ENCODE results near the gene CD209. TPM values are rescaled to one million over a fixed set of nuclear protein-coding genes. Genes with fewer than 3 reads are reported as not detected.

Gene CD209
- total RNA-seq, 2 experiments from 2014 or later = not detected

- ChIA-PET CTCF (ENCODE audit: unreplicated experiment) (no interaction called here), POLR2A (no interaction called here)
- TF ChIP-seq, protein P1, sequence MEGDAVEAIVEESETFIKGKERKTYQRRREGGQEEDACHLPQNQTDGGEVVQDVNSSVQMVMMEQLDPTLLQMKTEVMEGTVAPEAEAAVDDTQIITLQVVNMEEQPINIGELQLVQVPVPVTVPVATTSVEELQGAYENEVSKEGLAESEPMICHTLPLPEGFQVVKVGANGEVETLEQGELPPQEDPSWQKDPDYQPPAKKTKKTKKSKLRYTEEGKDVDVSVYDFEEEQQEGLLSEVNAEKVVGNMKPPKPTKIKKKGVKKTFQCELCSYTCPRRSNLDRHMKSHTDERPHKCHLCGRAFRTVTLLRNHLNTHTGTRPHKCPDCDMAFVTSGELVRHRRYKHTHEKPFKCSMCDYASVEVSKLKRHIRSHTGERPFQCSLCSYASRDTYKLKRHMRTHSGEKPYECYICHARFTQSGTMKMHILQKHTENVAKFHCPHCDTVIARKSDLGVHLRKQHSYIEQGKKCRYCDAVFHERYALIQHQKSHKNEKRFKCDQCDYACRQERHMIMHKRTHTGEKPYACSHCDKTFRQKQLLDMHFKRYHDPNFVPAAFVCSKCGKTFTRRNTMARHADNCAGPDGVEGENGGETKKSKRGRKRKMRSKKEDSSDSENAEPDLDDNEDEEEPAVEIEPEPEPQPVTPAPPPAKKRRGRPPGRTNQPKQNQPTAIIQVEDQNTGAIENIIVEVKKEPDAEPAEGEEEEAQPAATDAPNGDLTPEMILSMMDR (conservative IDR thresholded peaks at IDR 0.05; ENCODE audit: low read length) = no peak
- TF ChIP-seq EZH2phosphoT487 (IDR thresholded peaks at IDR 0.05; ENCODE audit: borderline replicate concordance, low read depth, low read length) = no peak
- no peak overlapping the region for H3K4me3 ChIP-seq (ENCODE audit: low read depth, low read length, poor library complexity, severe bottlenecking)
- no peak for DNase-seq (ENCODE audit: low spot score)
- BruUV-seq (replicated peaks) = no TSS peak
- intact Hi-C loops (cut with micrococcal nuclease; ENCODE audit: unreplicated experiment) = no loop called here
- no peak overlapping the region for H3K27ac ChIP-seq (ENCODE audit: low read depth, low read length, poor library complexity, severe bottlenecking)
- no peaks in the 10 kb centered on the region for H3K4me1 ChIP-seq (ENCODE audit: insufficient read depth, low read length, poor library complexity, severe bottlenecking)
- no peak overlapping the region for H3K4me2 ChIP-seq (ENCODE audit: low read length)
- H4K20me1 ChIP-seq (ENCODE audit: insufficient read depth, low read length) = no peaks in the 10 kb centered on the region
- peaks cover 41% of the 10 kb centered on the region for H3K9me3 ChIP-seq (ENCODE audit: low read length)
- no peak overlapping the region for H2AFZ ChIP-seq (ENCODE audit: low read length)
- H3K9me2 ChIP-seq (ENCODE audit: insufficient read depth, low read length) = no peaks in the 10 kb centered on the region
- no peaks in the 10 kb centered on the region for H3K79me2 ChIP-seq (ENCODE audit: insufficient read depth, low read depth, low read length)
- H3K36me3 ChIP-seq (ENCODE audit: insufficient read depth, low read length) = no peaks in the 10 kb centered on the region
These were observed 10.0 kb upstream of the CD209 start for GRCh38 chr19:7757358-7757757.

GRCh38 chr19:7756258-7756657 lies 8.9 kb upstream of the CD209 start:
- H3K9me2 ChIP-seq (ENCODE audit: insufficient read depth, low read length) = no peaks in the 10 kb centered on the region
- no peak for TF ChIP-seq EZH2phosphoT487 (IDR thresholded peaks at IDR 0.05; ENCODE audit: borderline replicate concordance, low read depth, low read length)
- TF ChIP-seq, protein P1 (conservative IDR thresholded peaks at IDR 0.05; ENCODE audit: low read length) = no peak
- no peak overlapping the region for H3K27ac ChIP-seq (ENCODE audit: low read depth, low read length, poor library complexity, severe bottlenecking)
- intact Hi-C loops (cut with micrococcal nuclease; ENCODE audit: unreplicated experiment) = no loop called here
- DNase-seq (ENCODE audit: low spot score) = no peak
- H4K20me1 ChIP-seq (ENCODE audit: insufficient read depth, low read length) = no peaks in the 10 kb centered on the region
- no peaks in the 10 kb centered on the region for H3K36me3 ChIP-seq (ENCODE audit: insufficient read depth, low read length)
- H3K4me2 ChIP-seq (ENCODE audit: low read length) = no peak overlapping the region
- CTCF ChIA-PET (ENCODE audit: unreplicated experiment) = no interaction called here
- H3K4me3 ChIP-seq (ENCODE audit: low read depth, low read length, poor library complexity, severe bottlenecking) = no peak overlapping the region
- POLR2A ChIA-PET = no interaction called here
- H3K9me3 ChIP-seq (ENCODE audit: low read length) = peaks cover 41% of the 10 kb centered on the region
- H3K4me1 ChIP-seq (ENCODE audit: insufficient read depth, low read length, poor library complexity, severe bottlenecking) = no peaks in the 10 kb centered on the region
- BruUV-seq (replicated peaks) = no TSS peak
- no peaks in the 10 kb centered on the region for H3K79me2 ChIP-seq (ENCODE audit: insufficient read depth, low read depth, low read length)
- H2AFZ ChIP-seq (ENCODE audit: low read length) = no peak overlapping the region

DNA sequence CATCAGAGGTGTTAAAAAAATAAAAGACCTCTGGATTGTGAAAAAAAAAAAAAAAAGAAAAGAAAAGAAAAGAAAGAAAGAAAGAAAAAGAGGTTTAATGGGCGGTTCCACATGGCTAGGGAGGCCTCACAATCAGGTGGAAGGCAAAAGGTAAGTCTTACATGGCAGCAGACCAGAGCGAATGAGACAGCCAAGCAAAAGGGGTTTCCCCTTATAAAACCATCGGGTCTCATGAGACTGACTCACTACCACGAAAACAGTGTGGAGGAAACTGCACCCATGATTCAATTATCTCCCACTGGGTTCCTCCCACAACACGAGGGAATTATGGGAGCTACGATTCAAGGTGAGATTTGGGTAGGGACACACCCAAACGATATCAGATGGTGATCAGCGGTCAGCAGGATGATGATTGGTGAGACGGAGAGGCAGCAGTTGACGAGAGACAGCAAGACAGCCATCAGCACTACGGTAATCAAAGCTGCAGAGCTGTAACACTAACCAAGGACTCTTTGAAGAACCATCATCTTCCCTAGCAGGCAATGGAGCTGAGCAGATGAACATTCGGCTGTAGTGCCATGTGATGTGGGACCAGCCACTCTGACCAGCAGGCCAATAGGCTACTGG lies 3.9 kb upstream of the CD209 start:
- peak; percentile 18 for DNase-seq (ENCODE audit: low spot score)
- TF ChIP-seq EZH2phosphoT487 (IDR thresholded peaks at IDR 0.05; ENCODE audit: borderline replicate concordance, low read depth, low read length) = no peak
- TF ChIP-seq, protein P1 (conservative IDR thresholded peaks at IDR 0.05; ENCODE audit: low read length) = no peak
- no peak overlapping the region for H2AFZ ChIP-seq (ENCODE audit: low read length)

More for the DNA sequence above, 3.9 kb upstream of the CD209 start:
- H3K4me1 ChIP-seq (ENCODE audit: insufficient read depth, low read length, poor library complexity, severe bottlenecking) = no peaks in the 10 kb centered on the region
- BruUV-seq (replicated peaks) = no TSS peak
- intact Hi-C loops (cut with micrococcal nuclease; ENCODE audit: unreplicated experiment) = no loop called here
- H3K9me3 ChIP-seq (ENCODE audit: low read length) = peaks cover 10% of the 10 kb centered on the region
- no peak overlapping the region for H3K4me3 ChIP-seq (ENCODE audit: low read depth, low read length, poor library complexity, severe bottlenecking)
- ChIA-PET POLR2A (no interaction called here), CTCF (ENCODE audit: unreplicated experiment) (no interaction called here)
- no peak overlapping the region for H3K27ac ChIP-seq (ENCODE audit: low read depth, low read length, poor library complexity, severe bottlenecking)
- H3K36me3 ChIP-seq (ENCODE audit: insufficient read depth, low read length) = no peaks in the 10 kb centered on the region
- H3K4me2 ChIP-seq (ENCODE audit: low read length) = no peak overlapping the region
- no peaks in the 10 kb centered on the region for H4K20me1 ChIP-seq (ENCODE audit: insufficient read depth, low read length)
- no peaks in the 10 kb centered on the region for H3K79me2 ChIP-seq (ENCODE audit: insufficient read depth, low read depth, low read length)
- H3K9me2 ChIP-seq (ENCODE audit: insufficient read depth, low read length) = no peaks in the 10 kb centered on the region
